Measurements from ENCODE around the gene CYTH3. TPM values are rescaled to one million over a fixed set of nuclear protein-coding genes. Genes with fewer than 3 reads are reported as not detected.

Gene CYTH3
- total and polyA plus RNA-seq, 11 donors, result 11.1 to 49.7 (median 22.1) TPM

GRCh38 chr7:6276911-6277408 lies 4.5 kb upstream of the CYTH3 start:
- H3K4me1 ChIP-seq, result peaks cover 0 to 10% (median 4%) of the 10 kb centered on the region in 12 donors
- H3K27me3 ChIP-seq, result no peaks in the 10 kb centered on the region
- DNase-seq (no peak), ATAC-seq (no peak)
- no peak overlapping the region for H3K4me3 ChIP-seq
- TF ChIP-seq POLR2A (IDR thresholded peaks at IDR 0.05), result no peak
- no peak for TF ChIP-seq CTCF (IDR thresholded peaks at IDR 0.05)
- H3K36me3 ChIP-seq, result no peaks in the 10 kb centered on the region
- 72 to 86% (median 75%) methylated on average over 9 of the region's 9 CpGs for WGBS, 4 donors
- H3K9me3 ChIP-seq, result no peaks in the 10 kb centered on the region
- intact Hi-C loops (cut with DNase I), result loop anchor here in 3 of 10 donors (5.0 to 10.0 kb wide), 3 partner anchors 35 to 52 kb away; no protein-coding TSS in a partner anchor
- no peak overlapping the region for H3K27ac ChIP-seq

- Histone ChIP-seq H3K27ac (no peak overlapping the region), H3K4me1 (peaks cover 0 to 29% (median 13%) of the 10 kb centered on the region in 12 donors), H3K36me3 (no peaks in the 10 kb centered on the region), H3K9me3 (no peaks in the 10 kb centered on the region), H3K4me3 (no peak overlapping the region), H3K27me3 (no peaks in the 10 kb centered on the region)
- DNase-seq (no peak), ATAC-seq (no peak)
- 80 to 93% (median 85%) methylated on average over 2 of the region's 2 CpGs for WGBS, 4 donors
- no peak for TF ChIP-seq CTCF (IDR thresholded peaks at IDR 0.05)
- no peak for TF ChIP-seq POLR2A (IDR thresholded peaks at IDR 0.05)
- intact Hi-C loops (cut with DNase I), result loop anchor here (2.0 to 10.0 kb wide), 11 partner anchors 38 to 112 kb away; no protein-coding TSS in a partner anchor
These were observed 2.3 kb upstream of the CYTH3 start for GRCh38 chr7:6274743-6275142.

GRCh38 chr7:6273917-6274630 lies 1.6 kb upstream of the CYTH3 start:
- ATAC-seq (no peak), DNase-seq (no peak)
- intact Hi-C loops (cut with DNase I), result loop anchor here (2.0 to 10.0 kb wide), 11 partner anchors 42 to 112 kb away; no protein-coding TSS in a partner anchor

More at GRCh38 chr7:6273917-6274630, 1.6 kb upstream of the CYTH3 start:
- no peak overlapping the region for H3K4me3 ChIP-seq
- 85 to 90% (median 89%) methylated on average over 11 of the region's 11 CpGs for WGBS, 4 donors
- H3K27me3 ChIP-seq, result no peaks in the 10 kb centered on the region
- H3K4me1 ChIP-seq, result peaks cover 2 to 35% (median 20%) of the 10 kb centered on the region in 12 donors
- TF ChIP-seq CTCF (IDR thresholded peaks at IDR 0.05), result no peak
- no peak for TF ChIP-seq POLR2A (IDR thresholded peaks at IDR 0.05)
- no peaks in the 10 kb centered on the region for H3K36me3 ChIP-seq
- H3K27ac ChIP-seq, result no peak overlapping the region
- no peaks in the 10 kb centered on the region for H3K9me3 ChIP-seq
